ENCODE results near the gene SGIP1.
A peak's percentile ranks its signal among the peaks of the same experiment; 100 is the strongest.

SGIP1 gene

DNA sequence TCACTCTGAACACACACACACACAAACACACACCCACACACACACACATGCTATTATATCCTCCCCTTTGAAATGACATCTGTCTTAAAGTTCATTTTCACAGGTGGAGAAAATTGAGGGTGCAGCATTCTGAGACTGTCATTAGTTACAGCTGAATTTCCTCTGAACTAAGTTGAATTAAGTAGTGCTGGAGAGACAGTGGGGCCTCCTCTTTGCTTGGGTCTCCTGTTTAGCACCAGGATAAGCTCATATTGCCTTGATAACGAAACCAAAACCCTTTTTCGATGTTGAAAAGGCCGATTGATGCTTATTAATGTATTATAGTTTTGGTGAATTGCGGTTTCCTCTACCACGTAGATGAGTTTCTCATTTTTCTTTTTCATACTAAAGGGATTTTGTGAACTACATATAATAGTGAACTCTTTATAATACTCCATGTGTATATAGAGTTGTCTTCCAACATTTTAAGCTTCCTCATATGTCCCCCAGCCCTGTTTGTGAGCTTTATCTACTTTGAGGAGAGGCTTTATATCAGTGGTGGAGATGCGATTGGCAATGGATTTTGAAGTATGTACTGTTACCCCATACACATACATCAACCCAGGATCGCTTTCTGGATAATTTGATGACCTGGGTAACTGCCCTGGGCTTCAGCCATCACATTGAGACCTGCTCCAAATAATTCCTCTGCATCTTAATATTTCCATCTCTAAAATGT lies 235.7 kb downstream of the SGIP1 start:
- H3K27ac ChIP-seq (ENCODE audit: low read length), result peak overlapping the region; percentile 74
- H3K4me2 ChIP-seq (ENCODE audit: low read depth, low read length), result peak overlapping the region; percentile 92
- peaks cover 38% of the 10 kb centered on the region for H3K4me1 ChIP-seq (ENCODE audit: low read length)
- H2AFZ ChIP-seq (ENCODE audit: low read length), result peak overlapping the region; percentile 64
- peak overlapping the region; percentile 56 for H3K4me3 ChIP-seq (ENCODE audit: low read length)
- peaks cover 19% of the 10 kb centered on the region for H3F3A ChIP-seq (ENCODE audit: insufficient read depth, low read length)
- no peaks in the 10 kb centered on the region for H3K9me2 ChIP-seq (replicated peaks; ENCODE audit: insufficient read depth, low read length)
- peak overlapping the region; percentile 50 for H3K9ac ChIP-seq (ENCODE audit: low read length)
- no peaks in the 10 kb centered on the region for H3K36me3 ChIP-seq (replicated peaks; ENCODE audit: insufficient read depth, low read length)
- H4K20me1 ChIP-seq (ENCODE audit: insufficient read depth, low read length), result no peaks in the 10 kb centered on the region
- H3K27me3 ChIP-seq (replicated peaks; ENCODE audit: insufficient read depth, low read length), result no peaks in the 10 kb centered on the region
- no peaks in the 10 kb centered on the region for H3K9me3 ChIP-seq (replicated peaks; ENCODE audit: insufficient read depth, low read length)
- no peaks in the 10 kb centered on the region for H3K79me2 ChIP-seq (ENCODE audit: low read length)
- TF ChIP-seq, protein P1, sequence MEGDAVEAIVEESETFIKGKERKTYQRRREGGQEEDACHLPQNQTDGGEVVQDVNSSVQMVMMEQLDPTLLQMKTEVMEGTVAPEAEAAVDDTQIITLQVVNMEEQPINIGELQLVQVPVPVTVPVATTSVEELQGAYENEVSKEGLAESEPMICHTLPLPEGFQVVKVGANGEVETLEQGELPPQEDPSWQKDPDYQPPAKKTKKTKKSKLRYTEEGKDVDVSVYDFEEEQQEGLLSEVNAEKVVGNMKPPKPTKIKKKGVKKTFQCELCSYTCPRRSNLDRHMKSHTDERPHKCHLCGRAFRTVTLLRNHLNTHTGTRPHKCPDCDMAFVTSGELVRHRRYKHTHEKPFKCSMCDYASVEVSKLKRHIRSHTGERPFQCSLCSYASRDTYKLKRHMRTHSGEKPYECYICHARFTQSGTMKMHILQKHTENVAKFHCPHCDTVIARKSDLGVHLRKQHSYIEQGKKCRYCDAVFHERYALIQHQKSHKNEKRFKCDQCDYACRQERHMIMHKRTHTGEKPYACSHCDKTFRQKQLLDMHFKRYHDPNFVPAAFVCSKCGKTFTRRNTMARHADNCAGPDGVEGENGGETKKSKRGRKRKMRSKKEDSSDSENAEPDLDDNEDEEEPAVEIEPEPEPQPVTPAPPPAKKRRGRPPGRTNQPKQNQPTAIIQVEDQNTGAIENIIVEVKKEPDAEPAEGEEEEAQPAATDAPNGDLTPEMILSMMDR (IDR thresholded peaks at IDR 0.05; ENCODE audit: low read length), result no peak
- no peak for TF ChIP-seq EZH2 (optimal IDR thresholded peaks at IDR 0.05; ENCODE audit: low read depth, low read length)
- TF ChIP-seq EZH2phosphoT487 (IDR thresholded peaks at IDR 0.05; ENCODE audit: low read length), result no peak
- peak; percentile 90 for DNase-seq

DNA sequence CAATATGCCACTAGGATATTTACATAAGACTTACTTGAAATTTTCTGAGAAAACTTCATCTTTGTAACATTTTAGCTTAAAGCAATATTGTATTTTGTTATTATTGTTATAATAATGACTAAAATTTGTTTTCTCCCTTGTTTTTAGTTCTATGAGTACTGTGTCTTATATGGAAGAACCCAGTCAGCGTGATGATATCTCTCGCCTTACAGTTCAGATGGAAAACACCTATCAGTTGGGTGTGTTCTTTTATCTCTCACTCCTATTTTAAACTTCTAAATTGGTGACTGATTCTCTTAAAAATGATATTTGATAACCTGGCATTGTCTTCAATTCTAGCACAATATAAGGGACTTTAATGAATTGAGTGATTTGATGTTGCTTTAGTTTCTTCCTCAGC lies 236.3 kb downstream of the SGIP1 start:
- no peak for TF ChIP-seq EZH2 (optimal IDR thresholded peaks at IDR 0.05; ENCODE audit: low read depth, low read length)
- TF ChIP-seq, protein P1 (IDR thresholded peaks at IDR 0.05; ENCODE audit: low read length), result no peak
- no peak for TF ChIP-seq EZH2phosphoT487 (IDR thresholded peaks at IDR 0.05; ENCODE audit: low read length)
- Histone ChIP-seq H3K79me2 (ENCODE audit: low read length) (no peaks in the 10 kb centered on the region), H3K27ac (ENCODE audit: low read length) (peak overlapping the region; percentile 74; the same call in 1 of the 2 replicates), H2AFZ (ENCODE audit: low read length) (peak overlapping the region; percentile 64), H3K9me2 (replicated peaks; ENCODE audit: insufficient read depth, low read length) (no peaks in the 10 kb centered on the region), H3K4me3 (ENCODE audit: low read length) (peak overlapping the region; percentile 56), H4K20me1 (ENCODE audit: insufficient read depth, low read length) (no peaks in the 10 kb centered on the region), H3F3A (ENCODE audit: insufficient read depth, low read length) (peaks cover 19% of the 10 kb centered on the region), H3K9me3 (replicated peaks; ENCODE audit: insufficient read depth, low read length) (no peaks in the 10 kb centered on the region), H3K4me2 (ENCODE audit: low read depth, low read length) (peak overlapping the region; percentile 92), H3K36me3 (replicated peaks; ENCODE audit: insufficient read depth, low read length) (no peaks in the 10 kb centered on the region), H3K27me3 (replicated peaks; ENCODE audit: insufficient read depth, low read length) (no peaks in the 10 kb centered on the region), H3K4me1 (ENCODE audit: low read length) (peaks cover 35% of the 10 kb centered on the region), H3K9ac (ENCODE audit: low read length) (peak overlapping the region; percentile 50; the same call in 1 of the 2 replicates)
- no peak for DNase-seq

- Histone ChIP-seq H3F3A (ENCODE audit: insufficient read depth, low read length) (peaks cover 19% of the 10 kb centered on the region), H3K9me2 (replicated peaks; ENCODE audit: insufficient read depth, low read length) (no peaks in the 10 kb centered on the region), H3K36me3 (replicated peaks; ENCODE audit: insufficient read depth, low read length) (no peaks in the 10 kb centered on the region), H4K20me1 (ENCODE audit: insufficient read depth, low read length) (no peaks in the 10 kb centered on the region), H3K4me1 (ENCODE audit: low read length) (peaks cover 35% of the 10 kb centered on the region), H3K9me3 (replicated peaks; ENCODE audit: insufficient read depth, low read length) (no peaks in the 10 kb centered on the region), H3K27me3 (replicated peaks; ENCODE audit: insufficient read depth, low read length) (no peaks in the 10 kb centered on the region), H2AFZ (ENCODE audit: low read length) (no peak overlapping the region), H3K4me3 (ENCODE audit: low read length) (peak overlapping the region; percentile 56; the same call in 1 of the 2 replicates), H3K27ac (ENCODE audit: low read length) (no peak overlapping the region), H3K9ac (ENCODE audit: low read length) (no peak overlapping the region), H3K4me2 (ENCODE audit: low read depth, low read length) (no peak overlapping the region; the same call in 1 of the 2 replicates), H3K79me2 (ENCODE audit: low read length) (no peaks in the 10 kb centered on the region)
- TF ChIP-seq, protein P1 (IDR thresholded peaks at IDR 0.05; ENCODE audit: low read length), result no peak
- DNase-seq, result no peak
These were observed 236.7 kb downstream of the SGIP1 start for GRCh38 chr1:66770694-66771093.
